H9 (cell line): ENCODE results near the gene GDAP1L1. TPM values are rescaled to one million over a fixed set of nuclear protein-coding genes. Genes with fewer than 3 reads are reported as not detected.

Source experiments
- DNase-seq: peaks from one replicate; pipeline ENCODE4 v3.0.0-alpha.2; 2017
- H2AFZ ChIP-seq: one replicate; pipeline ENCODE4 v1.6.1; 2013; ENCODE audit warnings: mild to moderate bottlenecking, low read length, control low read depth, moderate library complexity
- H2AK5ac ChIP-seq: 2 replicates; pipeline ENCODE4 v1.6.1; 2013; ENCODE audit warnings: low read length, control low read depth, mixed read lengths; ENCODE audit not compliant: insufficient read length
- H2BK120ac ChIP-seq: one replicate; pipeline ENCODE4 v1.6.1; 2013; ENCODE audit warnings: low read depth, mild to moderate bottlenecking, low read length, control low read depth, inconsistent platforms; ENCODE audit not compliant: poor library complexity, severe bottlenecking
- H2BK12ac ChIP-seq: 2 replicates; pipeline ENCODE4 v1.6.1; 2013; ENCODE audit warnings: low read length, control low read depth, mixed read lengths, low read depth; ENCODE audit not compliant: insufficient read length
- H2BK15ac ChIP-seq: 2 replicates; pipeline ENCODE4 v1.6.1; 2013; ENCODE audit warnings: low read depth, low read length, control low read depth
- H2BK20ac ChIP-seq: one replicate; pipeline ENCODE4 v1.6.1; 2013; ENCODE audit warnings: low read depth, mild to moderate bottlenecking, low read length, control low read depth, inconsistent platforms; ENCODE audit not compliant: poor library complexity, severe bottlenecking
- H2BK5ac ChIP-seq: 2 replicates; pipeline ENCODE4 v1.6.1; 2013; ENCODE audit warnings: low read length, control low read depth, mixed read lengths; ENCODE audit not compliant: insufficient read length
- H3K14ac ChIP-seq: 2 replicates; pipeline ENCODE4 v1.6.1; 2013; ENCODE audit warnings: low read length, control low read depth; ENCODE audit not compliant: insufficient read depth
- H3K18ac ChIP-seq: 2 replicates; pipeline ENCODE4 v1.6.1; 2013; ENCODE audit warnings: low read depth, mild to moderate bottlenecking, mixed read lengths, low read length, control low read depth; ENCODE audit not compliant: insufficient read length
- H3K23ac ChIP-seq: 2 replicates; pipeline ENCODE4 v1.6.1; 2013; ENCODE audit warnings: low read length, control low read depth, mixed read lengths, low read depth; ENCODE audit not compliant: insufficient read length
- H3K23me2 ChIP-seq: 2 replicates; pipeline ENCODE4 v1.6.1; 2013; ENCODE audit warnings: low read depth, mild to moderate bottlenecking, mixed read lengths, low read length, control low read depth; ENCODE audit not compliant: insufficient read length, poor library complexity, severe bottlenecking
- H3K27ac ChIP-seq: 2 replicates; pipeline ENCODE4 v1.5.1; 2013; ENCODE audit warnings: low read length, control low read depth, mixed read lengths, low read depth; ENCODE audit not compliant: insufficient read length
- H3K27me3 ChIP-seq: 2 replicates; pipeline ENCODE4 v1.6.1; 2013; ENCODE audit warnings: low read length, control low read depth, inconsistent platforms; ENCODE audit not compliant: insufficient read depth
- H3K4ac ChIP-seq: 2 replicates; pipeline ENCODE4 v1.6.1; 2013; ENCODE audit warnings: low read depth, mild to moderate bottlenecking, control low read depth, inconsistent platforms, low read length, moderate library complexity
- H3K4me1 ChIP-seq: 2 replicates; pipeline ENCODE4 v1.6.1; 2013; ENCODE audit warnings: low read length, control low read depth, inconsistent platforms; ENCODE audit not compliant: insufficient read depth
- H3K4me2 ChIP-seq: 2 replicates; pipeline ENCODE4 v1.6.1; 2013; ENCODE audit warnings: low read length, control low read depth, mixed read lengths; ENCODE audit not compliant: insufficient read length, insufficient read depth
- H3K56ac ChIP-seq: 2 replicates; pipeline ENCODE4 v1.6.1; 2013; ENCODE audit warnings: low read depth, mild to moderate bottlenecking, mixed read lengths, low read length, control low read depth; ENCODE audit not compliant: insufficient read length
- H3K79me1 ChIP-seq: 2 replicates; pipeline ENCODE4 v1.6.1; 2013; ENCODE audit warnings: low read depth, mild to moderate bottlenecking, moderate library complexity, low read length, control low read depth, inconsistent platforms; ENCODE audit not compliant: insufficient read depth, poor library complexity, severe bottlenecking
- H3K79me2 ChIP-seq: 2 replicates; pipeline ENCODE4 v1.6.1; 2013; ENCODE audit warnings: low read length, control low read depth, inconsistent platforms; ENCODE audit not compliant: insufficient read depth
- H3K9ac ChIP-seq: 2 replicates; pipeline ENCODE4 v1.6.1; 2013; ENCODE audit warnings: low read length, control low read depth, mixed read lengths; ENCODE audit not compliant: insufficient read length; ENCODE audit errors: extremely low read depth
- H3K9me3 ChIP-seq: one replicate; pipeline ENCODE4 v1.6.1; 2013; ENCODE audit warnings: low read depth, low read length, inconsistent platforms; ENCODE audit not compliant: control insufficient read depth
- H3T11ph ChIP-seq: one replicate; pipeline ENCODE4 v1.6.1; 2013; ENCODE audit warnings: mild to moderate bottlenecking, low read length, control low read depth, inconsistent platforms
- H4K20me1 ChIP-seq: one replicate; pipeline ENCODE4 v1.6.1; 2013; ENCODE audit not compliant: control insufficient read depth, insufficient read length, insufficient read depth
- H4K5ac ChIP-seq: 2 replicates; pipeline ENCODE4 v1.6.1; 2013; ENCODE audit warnings: low read depth, mild to moderate bottlenecking, mixed read lengths, low read length, control low read depth; ENCODE audit not compliant: insufficient read length
- H4K8ac ChIP-seq: replicated peaks from 2 replicates; pipeline ENCODE4 v1.6.1; 2013; ENCODE audit warnings: low read length, control low read depth, mixed read lengths, low read depth; ENCODE audit not compliant: insufficient read length
- H4K91ac ChIP-seq: 2 replicates; pipeline ENCODE4 v1.6.1; 2013; ENCODE audit warnings: low read depth, mild to moderate bottlenecking, moderate library complexity, mixed read lengths, low read length, control low read depth; ENCODE audit not compliant: insufficient read length
- H3K27ac Mint-ChIP-seq, 3 experiments: 2 replicates in 2 of 3; 3 replicates in 1 of 3; pipeline ENCODE4 v1.8.0; 2020 to 2021; ENCODE audit warnings: mixed read lengths in 3 of 3, mild to moderate bottlenecking in 1 of 3, moderate library complexity in 1 of 3
- H3K27me3 Mint-ChIP-seq: 2 replicates; pipeline ENCODE4 v1.8.0; 2021; ENCODE audit warnings: low read depth, mild to moderate bottlenecking, moderate library complexity, mixed read lengths
- H3K36me3 Mint-ChIP-seq, 3 experiments: 2 replicates in 2 of 3; 3 replicates in 1 of 3; pipeline ENCODE4 v1.8.0; 2020 to 2021; ENCODE audit warnings: low read depth in 3 of 3, mixed read lengths in 3 of 3; ENCODE audit not compliant: insufficient read depth in 1 of 3
- H3K4me1 Mint-ChIP-seq, 2 experiments: 2 replicates each; pipeline ENCODE4 v1.8.0; 2020; ENCODE audit warnings: mixed read lengths in 2 of 2
- H3K4me3 Mint-ChIP-seq, 2 experiments: 2 replicates in 1 of 2; 3 replicates in 1 of 2; pipeline ENCODE4 v1.8.0; 2020 to 2021; ENCODE audit warnings: mild to moderate bottlenecking in 2 of 2, mixed read lengths in 2 of 2, moderate library complexity in 1 of 2
- H3K9me3 Mint-ChIP-seq, 2 experiments: 2 replicates in 1 of 2; 3 replicates in 1 of 2; pipeline ENCODE4 v1.8.0; 2020; ENCODE audit warnings: mild to moderate bottlenecking in 2 of 2, mixed read lengths in 2 of 2, moderate library complexity in 1 of 2
- CTCF ChIP-seq: fragments of 200-600 bp; sonication (generic); conservative IDR thresholded peaks from 3 replicates; pipeline ENCODE4 v1.8.0; 2021; ENCODE audit warnings: antibody characterized with exemption, mild to moderate bottlenecking
- WGBS: extraction: QIAGEN DNeasy Blood & Tissue Kit; methylation state at CpG from one replicate; pipeline ENCODE4 v1.1.7; 2013; ENCODE audit warnings: missing lambda C conversion rate, low lambda C conversion rate, mixed read lengths; ENCODE audit not compliant: insufficient read length; ENCODE audit errors: extremely low coverage; 5-methylcytosine and 5-hydroxymethylcytosine counted together
- total RNA-seq: library from RNA; stranded (reverse); gene quantifications from 2 replicates; pipeline ENCODE4 v1.2.1, GENCODE V29; 2021

GDAP1L1 gene
- total RNA-seq, 1 experiment from 2014 or later: 5.9 TPM

GRCh38 chr20:44233436-44234016 lies 13.6 kb upstream of the GDAP1L1 start:
- Histone ChIP-seq H3K27ac (no peak overlapping the region), H3K23me2 (no peaks in the 10 kb centered on the region), H3K4me2 (no peak overlapping the region), H2AK5ac (no peak overlapping the region), H2BK15ac (no peak overlapping the region), H4K20me1 (no peaks in the 10 kb centered on the region), H3K56ac (no peak overlapping the region), H3K23ac (no peak overlapping the region), H3K4me1 (0 out of 2 replicates have a peak, but pooled peaks cover 4% of the 10 kb centered on the region), H2AFZ (no peak overlapping the region), H2BK5ac (no peak overlapping the region), H3T11ph (no peak overlapping the region), H2BK120ac (no peak overlapping the region), H3K18ac (no peak overlapping the region), H2BK20ac (no peak overlapping the region), H3K79me1 (no peaks in the 10 kb centered on the region), H4K91ac (no peak overlapping the region), H3K14ac (no peak overlapping the region), H4K8ac (no peak overlapping the region), H3K9me3 (no peaks in the 10 kb centered on the region), H3K9ac (no peak overlapping the region), H4K5ac (no peak overlapping the region), H2BK12ac (no peak overlapping the region), H3K27me3 (no peaks in the 10 kb centered on the region), H3K79me2 (no peaks in the 10 kb centered on the region), H3K4ac (no peak overlapping the region)
- no peak for TF ChIP-seq CTCF
- H3K27me3 Mint-ChIP-seq: no peaks in the 10 kb centered on the region
- WGBS: no CpG with 5 or more reads among the region's 6 CpGs
- H3K4me3 Mint-ChIP-seq: no peak overlapping the region
- no peak for DNase-seq
- H3K27ac Mint-ChIP-seq: no peak overlapping the region
- peaks cover 15 to 25% of the 10 kb centered on the region in 2 experiments for H3K4me1 Mint-ChIP-seq
- peaks cover 0 to 1% (median 0%) of the 10 kb centered on the region in 3 experiments; a peak in 1 of 7 replicates for H3K36me3 Mint-ChIP-seq
- peaks cover 0 to 2% of the 10 kb centered on the region in 2 experiments; a peak in 1 of 5 replicates for H3K9me3 Mint-ChIP-seq
